HUES6 (cell line): Measurements from ENCODE around the gene GALNTL6.

Experiments
- H3K27ac ChIP-seq: 2 replicates; pipeline ENCODE4 v1.7.0; 2013; ENCODE audit warnings: low read depth, mild to moderate bottlenecking, low read length, inconsistent platforms
- H3K27me3 ChIP-seq: 2 replicates; pipeline ENCODE4 v1.6.1; 2013; ENCODE audit warnings: low read length; ENCODE audit not compliant: control insufficient read depth, insufficient read depth
- H3K36me3 ChIP-seq: 2 replicates; pipeline ENCODE4 v1.6.1; 2013; ENCODE audit warnings: low read length; ENCODE audit not compliant: control insufficient read depth, insufficient read depth
- H3K4me1 ChIP-seq: 2 replicates; pipeline ENCODE4 v1.6.1; 2013; ENCODE audit warnings: low read length; ENCODE audit not compliant: control insufficient read depth, insufficient read depth
- H3K4me3 ChIP-seq: 2 replicates; pipeline ENCODE4 v1.5.1; 2013; ENCODE audit warnings: low read depth, low read length
- H3K9ac ChIP-seq: one replicate; pipeline ENCODE4 v1.6.1; 2013; ENCODE audit warnings: mild to moderate bottlenecking, low read length
- H3K9me3 ChIP-seq: 2 replicates; pipeline ENCODE4 v1.6.1; 2013; ENCODE audit warnings: low read depth, low read length; ENCODE audit not compliant: control insufficient read depth, insufficient read depth

The GALNTL6 gene

GRCh38 chr4:171817026-171817425 is 3.8 kb downstream of the GALNTL6 start:
- Histone ChIP-seq H3K9me3 (no peaks in the 10 kb centered on the region), H3K27me3 (peaks cover 44% of the 10 kb centered on the region), H3K36me3 (no peaks in the 10 kb centered on the region), H3K27ac (no peak overlapping the region), H3K9ac (no peak overlapping the region), H3K4me3 (no peak overlapping the region), H3K4me1 (peaks cover 10% of the 10 kb centered on the region)

GRCh38 chr4:171834640-171835039 is 21.4 kb downstream of the GALNTL6 start:
- H3K27me3 ChIP-seq = no peaks in the 10 kb centered on the region
- no peak overlapping the region for H3K4me3 ChIP-seq
- no peak overlapping the region for H3K9ac ChIP-seq
- H3K4me1 ChIP-seq = no peaks in the 10 kb centered on the region
- no peaks in the 10 kb centered on the region for H3K9me3 ChIP-seq
- H3K36me3 ChIP-seq = no peaks in the 10 kb centered on the region
- H3K27ac ChIP-seq = no peak overlapping the region

GRCh38 chr4:171843456-171843855 is 30.3 kb downstream of the GALNTL6 start:
- H3K27ac ChIP-seq = no peak overlapping the region
- no peak overlapping the region for H3K4me3 ChIP-seq
- no peak overlapping the region for H3K9ac ChIP-seq
- H3K27me3 ChIP-seq = no peaks in the 10 kb centered on the region
- no peaks in the 10 kb centered on the region for H3K9me3 ChIP-seq
- H3K36me3 ChIP-seq = no peaks in the 10 kb centered on the region
- H3K4me1 ChIP-seq = no peaks in the 10 kb centered on the region

- H3K9me3 ChIP-seq = no peaks in the 10 kb centered on the region
- no peaks in the 10 kb centered on the region for H3K27me3 ChIP-seq
- H3K36me3 ChIP-seq = no peaks in the 10 kb centered on the region
- H3K4me3 ChIP-seq = no peak overlapping the region
- no peak overlapping the region for H3K9ac ChIP-seq
- peaks cover 9% of the 10 kb centered on the region for H3K4me1 ChIP-seq
- H3K27ac ChIP-seq = no peak overlapping the region
Observed at GRCh38 chr4:171846232-171846631, 33.0 kb downstream of the GALNTL6 start.

GRCh38 chr4:171846893-171847292 is 33.7 kb downstream of the GALNTL6 start:
- H3K36me3 ChIP-seq = no peaks in the 10 kb centered on the region
- H3K9me3 ChIP-seq = no peaks in the 10 kb centered on the region
- H3K27ac ChIP-seq = no peak overlapping the region
- H3K27me3 ChIP-seq = no peaks in the 10 kb centered on the region
- H3K9ac ChIP-seq = no peak overlapping the region
- H3K4me3 ChIP-seq = no peak overlapping the region
- H3K4me1 ChIP-seq = peaks cover 9% of the 10 kb centered on the region

GRCh38 chr4:171847751-171848150 is 34.5 kb downstream of the GALNTL6 start:
- H3K4me1 ChIP-seq = peaks cover 9% of the 10 kb centered on the region
- no peak overlapping the region for H3K9ac ChIP-seq
- H3K27ac ChIP-seq = no peak overlapping the region
- H3K4me3 ChIP-seq = no peak overlapping the region
- H3K27me3 ChIP-seq = no peaks in the 10 kb centered on the region
- no peaks in the 10 kb centered on the region for H3K36me3 ChIP-seq
- H3K9me3 ChIP-seq = no peaks in the 10 kb centered on the region

GRCh38 chr4:171849686-171850222 is 36.5 kb downstream of the GALNTL6 start:
- Histone ChIP-seq H3K36me3 (no peaks in the 10 kb centered on the region), H3K4me3 (no peak overlapping the region), H3K9me3 (no peaks in the 10 kb centered on the region), H3K9ac (no peak overlapping the region), H3K27ac (no peak overlapping the region), H3K4me1 (peaks cover 9% of the 10 kb centered on the region), H3K27me3 (no peaks in the 10 kb centered on the region)

GRCh38 chr4:171851295-171851694 is 38.1 kb downstream of the GALNTL6 start:
- H3K36me3 ChIP-seq = no peaks in the 10 kb centered on the region
- H3K9ac ChIP-seq = no peak overlapping the region
- H3K27ac ChIP-seq = no peak overlapping the region
- H3K4me1 ChIP-seq = peaks cover 9% of the 10 kb centered on the region
- no peaks in the 10 kb centered on the region for H3K27me3 ChIP-seq
- no peaks in the 10 kb centered on the region for H3K9me3 ChIP-seq
- H3K4me3 ChIP-seq = no peak overlapping the region

GRCh38 chr4:171857302-171858012 is 44.3 kb downstream of the GALNTL6 start:
- no peaks in the 10 kb centered on the region for H3K9me3 ChIP-seq
- H3K9ac ChIP-seq = no peak overlapping the region
- H3K4me1 ChIP-seq = no peaks in the 10 kb centered on the region
- no peaks in the 10 kb centered on the region for H3K27me3 ChIP-seq
- no peak overlapping the region for H3K4me3 ChIP-seq
- H3K27ac ChIP-seq = no peak overlapping the region
- H3K36me3 ChIP-seq = no peaks in the 10 kb centered on the region

- no peak overlapping the region for H3K27ac ChIP-seq
- no peaks in the 10 kb centered on the region for H3K27me3 ChIP-seq
- no peaks in the 10 kb centered on the region for H3K4me1 ChIP-seq
- no peak overlapping the region for H3K4me3 ChIP-seq
- H3K36me3 ChIP-seq = no peaks in the 10 kb centered on the region
- H3K9ac ChIP-seq = no peak overlapping the region
- no peaks in the 10 kb centered on the region for H3K9me3 ChIP-seq
Observed at GRCh38 chr4:171875291-171875690, 62.1 kb downstream of the GALNTL6 start.

GRCh38 chr4:171876636-171877035 is 63.4 kb downstream of the GALNTL6 start:
- no peaks in the 10 kb centered on the region for H3K4me1 ChIP-seq
- H3K27me3 ChIP-seq = no peaks in the 10 kb centered on the region
- no peak overlapping the region for H3K27ac ChIP-seq
- H3K9ac ChIP-seq = no peak overlapping the region
- H3K9me3 ChIP-seq = no peaks in the 10 kb centered on the region
- H3K36me3 ChIP-seq = no peaks in the 10 kb centered on the region
- H3K4me3 ChIP-seq = no peak overlapping the region
